Measurements from ENCODE around the gene AMHR2.
"Not testable (repeated sequence)": the region's sequence is repeated elsewhere in the genome, so short reads cannot be mapped to it uniquely, and the experiment has no call there.

The AMHR2 gene

DNA sequence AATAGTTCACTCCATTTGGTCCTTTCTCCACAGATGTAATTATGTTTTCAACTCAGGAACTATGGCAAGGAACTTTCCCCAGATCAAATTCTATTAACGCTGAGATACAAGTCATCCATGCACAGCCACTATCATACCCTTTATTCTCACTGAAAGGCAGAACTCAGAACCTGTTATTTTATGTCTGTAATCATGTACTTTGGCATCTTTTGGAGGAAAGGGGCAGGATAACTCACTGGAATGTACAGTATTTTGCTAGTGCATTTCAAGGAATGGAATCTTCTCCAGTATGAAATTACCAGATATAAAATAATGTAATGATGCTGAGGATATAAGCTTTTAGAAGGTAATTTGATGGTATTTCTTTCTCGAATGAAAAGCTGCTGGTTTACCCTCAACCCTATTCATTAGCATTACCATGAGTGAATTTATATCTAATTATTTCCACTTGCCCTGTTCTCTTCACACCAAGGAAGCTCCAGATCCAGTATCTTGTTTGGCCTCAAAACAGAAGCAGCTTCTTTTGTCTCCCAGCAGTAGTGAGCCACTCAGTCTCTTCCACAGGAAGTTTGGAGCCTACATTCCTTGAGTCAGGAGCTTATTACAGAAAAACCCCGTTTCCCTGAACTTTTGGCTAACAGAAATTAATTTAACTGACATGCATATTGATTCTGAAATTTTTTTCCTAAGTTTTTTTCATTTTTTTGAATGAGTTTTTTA, 10.0 kb upstream of the AMHR2 start:
- no peak overlapping the region for H3K4me3 ChIP-seq (ENCODE audit: low read depth, low read length)
- DNase-seq (ENCODE audit: low read depth), result no peak

DNA sequence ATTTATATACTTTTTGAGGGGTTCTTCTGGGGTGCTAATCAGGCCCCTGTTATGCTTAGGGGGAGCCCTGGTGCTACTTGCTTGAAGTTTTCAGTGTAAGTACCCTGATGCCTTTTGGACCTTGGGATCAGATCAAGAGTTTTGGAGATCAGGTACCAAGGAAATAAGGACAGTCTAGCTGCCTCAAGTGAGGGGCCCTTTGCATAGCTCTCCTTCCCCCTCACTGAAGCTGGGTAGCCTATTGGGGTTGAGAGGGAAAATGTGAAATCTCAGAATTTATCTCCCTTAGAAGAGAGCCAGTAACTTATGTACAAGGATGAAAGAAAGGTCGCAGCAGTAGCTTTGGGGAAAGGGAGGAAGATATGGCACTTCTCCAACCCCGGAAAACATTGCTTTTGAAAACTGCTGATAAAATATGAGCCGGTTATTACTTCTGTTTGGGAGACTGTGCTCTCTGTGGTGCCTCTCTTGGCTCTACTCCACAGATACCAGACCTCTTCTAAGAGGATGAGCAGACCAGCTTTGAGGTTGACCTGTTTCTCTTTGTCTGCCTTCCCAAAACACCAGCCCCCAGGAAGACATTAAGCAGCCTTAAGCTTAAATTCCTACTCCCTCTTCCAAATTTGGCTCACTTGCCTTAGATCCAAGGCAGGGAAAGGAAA, 8.8 kb upstream of the AMHR2 start:
- no peak overlapping the region for H3K4me3 ChIP-seq (ENCODE audit: low read depth, low read length)

DNA sequence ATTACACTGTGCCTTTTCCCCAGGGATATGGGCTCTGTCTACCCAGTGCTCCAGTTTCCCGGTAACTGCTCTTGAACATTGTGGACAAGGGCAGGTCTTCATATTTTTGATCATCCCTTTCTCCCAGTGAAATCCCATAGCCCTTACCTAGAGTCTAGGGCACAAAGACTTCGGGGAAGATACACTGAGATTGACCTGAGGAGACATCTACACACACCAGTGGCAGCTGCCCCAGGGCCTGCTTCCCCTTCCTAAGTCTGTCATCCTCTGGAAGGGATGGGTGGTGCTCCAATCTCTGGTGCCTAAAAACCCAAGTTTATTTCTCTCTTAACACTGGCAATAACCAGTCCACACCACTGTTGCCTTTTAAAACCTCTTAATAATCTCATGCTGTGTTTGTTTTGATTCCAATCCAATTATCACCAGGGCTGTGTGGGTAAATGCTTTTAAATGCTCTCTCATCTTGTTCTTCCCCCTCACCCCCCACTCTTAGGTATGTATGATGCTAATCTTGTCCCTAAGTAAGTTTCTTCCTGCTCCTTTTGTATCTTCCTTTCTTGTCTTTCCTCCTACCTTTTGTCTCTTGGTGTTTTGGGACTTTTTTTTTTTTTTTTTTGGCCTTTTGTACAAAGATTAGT, 7.8 kb upstream of the AMHR2 start:
- not testable (repeated sequence) for H3K4me3 ChIP-seq (ENCODE audit: low read depth, low read length); DNase-seq (ENCODE audit: low read depth)

More for the DNA sequence above, 8.8 kb upstream of the AMHR2 start:
- DNase-seq (ENCODE audit: low read depth), result no peak

DNA sequence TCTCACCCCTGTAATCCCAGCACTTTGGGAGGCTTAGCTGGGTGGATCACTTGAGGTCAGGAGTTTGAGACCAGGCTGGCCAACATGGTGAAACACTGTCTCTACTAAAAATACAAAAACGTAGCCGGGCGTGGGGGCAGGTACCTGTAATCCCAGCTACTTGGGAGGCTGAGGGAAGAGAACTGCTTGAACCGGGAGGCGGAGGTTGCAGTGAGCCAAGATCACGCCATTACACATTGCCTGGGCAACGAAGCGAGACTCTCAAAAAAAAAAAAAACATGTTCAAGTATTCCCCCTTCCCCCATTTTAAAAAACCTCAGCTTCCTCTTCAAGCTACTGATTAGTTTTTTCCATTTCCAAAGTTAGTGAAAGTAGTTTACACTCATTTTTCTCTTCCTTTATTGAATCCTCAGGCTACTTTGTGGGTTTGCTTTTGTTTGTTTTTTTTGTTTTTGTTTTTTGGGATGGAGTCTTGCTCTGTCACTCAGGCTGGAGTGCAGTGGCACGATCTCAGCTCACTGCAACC, 6.3 kb upstream of the AMHR2 start:
- not testable (repeated sequence) for H3K4me3 ChIP-seq (ENCODE audit: low read depth, low read length); DNase-seq (ENCODE audit: low read depth)

- DNase-seq (ENCODE audit: low read depth), result no peak
- H3K4me3 ChIP-seq (ENCODE audit: low read depth, low read length), result no peak overlapping the region
Observed at GRCh38 chr12:53418221-53418620, 5.4 kb upstream of the AMHR2 start.

GRCh38 chr12:53419756-53420155, 3.9 kb upstream of the AMHR2 start:
- no peak overlapping the region for H3K4me3 ChIP-seq (ENCODE audit: low read depth, low read length)
- no peak for DNase-seq (ENCODE audit: low read depth)

DNA sequence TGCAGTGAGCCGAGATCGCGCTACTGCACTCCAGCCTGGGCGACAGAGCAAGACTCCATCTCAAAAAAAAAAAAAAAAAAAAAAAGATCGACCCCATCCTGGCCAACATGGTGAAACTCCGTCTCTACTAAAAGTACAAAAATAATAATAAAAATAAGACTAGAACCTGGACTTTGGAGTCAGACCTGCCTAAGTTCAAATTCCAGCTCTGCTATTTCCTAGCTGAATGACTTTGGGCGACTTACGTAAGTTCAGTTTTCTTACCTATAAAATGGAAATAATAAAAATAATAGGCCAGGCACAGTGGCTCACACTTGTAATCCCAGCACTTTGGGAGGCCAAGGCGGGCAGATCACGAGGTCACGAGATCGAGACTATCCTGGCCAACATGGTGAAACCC, 1.4 kb upstream of the AMHR2 start:
- H3K4me3 ChIP-seq (ENCODE audit: low read depth, low read length); DNase-seq (ENCODE audit: low read depth): not testable (repeated sequence)

DNA sequence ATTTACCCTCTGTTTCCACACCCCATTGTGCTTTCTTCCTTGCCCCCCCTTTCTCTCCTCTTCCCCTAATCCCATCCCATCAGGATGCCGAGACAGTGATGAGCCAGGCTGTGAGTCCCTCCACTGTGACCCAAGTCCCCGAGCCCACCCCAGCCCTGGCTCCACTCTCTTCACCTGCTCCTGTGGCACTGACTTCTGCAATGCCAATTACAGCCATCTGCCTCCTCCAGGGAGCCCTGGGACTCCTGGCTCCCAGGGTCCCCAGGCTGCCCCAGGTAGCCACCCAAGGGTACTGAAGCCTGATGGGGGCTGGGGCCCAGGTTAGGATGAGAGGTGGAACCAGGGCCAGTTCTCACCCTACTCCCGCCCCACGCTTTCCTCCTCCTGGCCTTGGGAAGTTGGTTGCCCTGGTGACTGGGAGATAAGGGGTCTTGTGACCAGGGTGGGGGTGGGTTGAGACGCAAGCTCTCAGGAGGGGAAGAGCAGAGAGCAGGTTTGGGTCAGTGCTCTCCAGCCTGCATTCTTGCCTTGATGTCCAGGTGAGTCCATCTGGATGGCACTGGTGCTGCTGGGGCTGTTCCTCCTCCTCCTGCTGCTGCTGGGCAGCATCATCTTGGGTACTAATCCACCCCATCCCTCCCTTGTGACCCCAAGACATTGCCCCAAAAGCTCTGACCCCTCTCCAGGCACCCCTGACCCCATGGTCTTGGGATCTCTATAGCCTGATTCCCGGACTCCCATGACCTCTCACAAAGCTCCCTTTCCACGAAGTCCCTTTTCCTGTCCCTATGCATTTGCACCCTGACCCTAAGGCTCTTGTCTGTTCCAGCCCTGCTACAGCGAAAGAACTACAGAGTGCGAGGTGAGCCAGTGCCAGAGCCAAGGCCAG, 1.2 kb downstream of the AMHR2 start:
- no peak for DNase-seq (ENCODE audit: low read depth)
- H3K4me3 ChIP-seq (ENCODE audit: low read depth, low read length), result no peak overlapping the region

DNA sequence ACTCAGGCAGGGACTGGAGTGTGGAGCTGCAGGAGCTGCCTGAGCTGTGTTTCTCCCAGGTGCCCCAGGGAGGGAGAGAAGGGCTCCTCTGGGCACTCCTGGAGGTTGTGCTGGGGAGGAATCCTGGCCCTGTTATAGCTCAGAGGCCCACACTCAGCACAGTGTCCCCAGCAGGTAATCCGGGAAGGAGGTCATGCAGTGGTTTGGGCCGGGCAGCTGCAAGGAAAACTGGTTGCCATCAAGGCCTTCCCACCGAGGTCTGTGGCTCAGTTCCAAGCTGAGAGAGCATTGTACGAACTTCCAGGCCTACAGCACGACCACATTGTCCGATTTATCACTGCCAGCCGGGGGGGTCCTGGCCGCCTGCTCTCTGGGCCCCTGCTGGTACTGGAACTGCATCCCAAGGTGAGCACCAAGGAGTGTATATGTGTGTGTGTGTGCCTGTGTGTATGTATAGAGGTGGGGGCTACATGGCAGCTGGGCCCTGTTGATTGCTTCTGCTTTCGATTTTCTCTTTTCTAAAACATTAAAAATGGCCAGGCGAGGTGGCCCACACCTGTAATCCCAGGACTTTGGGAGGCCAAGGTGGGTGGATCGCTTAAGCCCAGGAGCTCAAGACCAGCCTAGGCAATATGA, 2.0 kb downstream of the AMHR2 start:
- no peak for DNase-seq (ENCODE audit: low read depth)
- H3K4me3 ChIP-seq (ENCODE audit: low read depth, low read length), result no peak overlapping the region

DNA sequence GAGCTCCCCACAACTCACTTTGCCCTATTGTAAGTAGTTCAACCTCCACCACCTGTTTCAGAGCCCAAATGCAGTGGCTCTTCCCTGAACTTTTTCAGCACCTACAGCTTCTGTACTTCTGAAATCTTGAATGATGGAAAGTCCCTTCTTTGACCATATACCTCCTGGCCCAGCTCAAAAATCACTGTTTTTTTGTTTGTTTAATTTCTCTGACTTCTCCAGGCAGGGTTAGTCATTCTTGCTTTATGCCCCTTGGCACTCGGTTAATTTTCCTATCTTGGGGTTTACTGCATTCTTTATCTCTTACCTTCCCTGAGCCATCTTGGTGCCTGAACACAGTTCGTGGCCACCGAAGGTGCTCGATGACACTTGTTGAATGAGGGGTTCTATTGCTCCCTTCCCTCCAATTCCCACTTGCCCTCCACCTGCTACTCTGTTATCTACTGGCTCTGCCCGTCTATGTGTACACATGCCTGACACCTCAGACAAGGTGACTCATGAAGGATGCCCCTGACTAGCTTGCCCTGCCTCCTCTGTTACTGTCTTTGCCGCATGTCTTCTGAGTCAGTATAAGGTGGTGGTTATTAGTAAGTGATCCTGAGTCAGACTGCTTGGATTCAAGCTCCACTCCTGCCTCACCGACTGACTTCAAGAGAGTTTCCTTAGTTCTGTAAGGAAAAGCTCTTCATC, 4.4 kb downstream of the AMHR2 start:
- no peak overlapping the region for H3K4me3 ChIP-seq (ENCODE audit: low read depth, low read length)
- peak; percentile 75 for DNase-seq (ENCODE audit: low read depth)

DNA sequence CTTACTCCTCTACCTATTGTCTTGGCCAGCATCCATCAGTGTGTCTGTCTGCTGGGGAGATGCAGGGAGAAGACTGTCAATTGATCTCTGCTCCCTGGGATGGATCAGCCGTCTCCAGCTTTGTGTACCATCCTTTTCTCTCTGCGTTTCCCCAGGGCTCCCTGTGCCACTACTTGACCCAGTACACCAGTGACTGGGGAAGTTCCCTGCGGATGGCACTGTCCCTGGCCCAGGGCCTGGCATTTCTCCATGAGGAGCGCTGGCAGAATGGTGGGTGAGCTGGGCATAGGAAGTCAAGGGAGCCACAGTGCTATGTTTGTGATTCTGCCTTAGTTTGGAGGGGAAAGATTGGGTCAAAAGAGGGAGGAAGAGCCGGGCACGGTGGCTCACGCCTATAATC, 5.1 kb downstream of the AMHR2 start:
- H3K4me3 ChIP-seq (ENCODE audit: low read depth, low read length), result no peak overlapping the region
- no peak for DNase-seq (ENCODE audit: low read depth)

- no peak overlapping the region for H3K4me3 ChIP-seq (ENCODE audit: low read depth, low read length)
- no peak for DNase-seq (ENCODE audit: low read depth)
Observed at GRCh38 chr12:53430116-53430515, 6.5 kb downstream of the AMHR2 start.

- peak; percentile 30 for DNase-seq (ENCODE audit: low read depth)
- H3K4me3 ChIP-seq (ENCODE audit: low read depth, low read length), result no peak overlapping the region
Observed at GRCh38 chr12:53431187-53431586, 7.5 kb downstream of the AMHR2 start.

GRCh38 chr12:53435326-53435725, 11.7 kb downstream of the AMHR2 start:
- DNase-seq (ENCODE audit: low read depth); H3K4me3 ChIP-seq (ENCODE audit: low read depth, low read length): not testable (repeated sequence)

- not testable (repeated sequence) for H3K4me3 ChIP-seq (ENCODE audit: low read depth, low read length); DNase-seq (ENCODE audit: low read depth)
Observed at GRCh38 chr12:53439582-53439981, 15.9 kb downstream of the AMHR2 start.

DNA sequence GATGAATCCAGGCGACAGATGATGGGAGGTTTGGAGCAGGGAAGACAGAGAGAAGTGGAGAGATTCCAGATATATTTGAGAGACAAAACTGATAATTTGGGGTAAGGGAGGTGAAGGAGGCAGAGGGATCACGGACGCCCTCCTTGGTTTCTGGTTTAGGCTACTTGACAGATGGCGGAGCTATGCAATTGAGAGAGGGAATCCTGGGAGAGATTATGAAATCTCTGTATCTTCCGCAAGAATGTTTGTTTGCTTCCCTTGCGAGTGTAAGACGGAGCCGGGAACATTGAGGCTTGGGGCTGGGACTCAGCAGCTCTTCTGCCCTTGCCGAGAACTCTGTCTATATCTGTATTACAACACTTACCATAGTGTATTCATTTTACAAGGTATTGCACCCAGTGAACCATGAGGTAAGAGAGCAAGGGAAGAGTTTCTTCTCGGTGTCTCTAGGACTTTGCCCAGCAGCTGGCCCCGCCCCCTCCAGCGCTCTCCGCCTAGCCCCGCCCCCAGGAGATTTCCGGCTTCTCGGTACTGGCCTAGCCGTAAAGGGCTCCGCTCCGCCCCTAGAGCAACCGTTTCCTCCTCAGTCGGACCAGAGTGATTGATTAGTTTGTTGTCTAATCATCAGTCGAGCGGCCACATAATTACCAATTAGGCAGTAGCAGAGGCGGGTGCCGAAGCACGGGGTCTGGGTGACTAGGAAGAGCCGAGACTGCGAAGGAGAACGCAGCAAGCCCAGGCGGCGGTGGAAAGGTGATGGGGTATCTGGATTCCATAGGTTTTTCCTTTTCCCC, 17.6 kb downstream of the AMHR2 start, which contains the start of gene PRR13:
Gene PRR13 (plus strand): TSS at position 695 of the 794 bp plus-strand sequence. CDS start 981 bp downstream, outside the sequence.
- peak within 1 kb of the TSS; percentile 56 for H3K4me3 ChIP-seq (ENCODE audit: low read depth, low read length)
- peak; percentile 98 for DNase-seq (ENCODE audit: low read depth)

DNA sequence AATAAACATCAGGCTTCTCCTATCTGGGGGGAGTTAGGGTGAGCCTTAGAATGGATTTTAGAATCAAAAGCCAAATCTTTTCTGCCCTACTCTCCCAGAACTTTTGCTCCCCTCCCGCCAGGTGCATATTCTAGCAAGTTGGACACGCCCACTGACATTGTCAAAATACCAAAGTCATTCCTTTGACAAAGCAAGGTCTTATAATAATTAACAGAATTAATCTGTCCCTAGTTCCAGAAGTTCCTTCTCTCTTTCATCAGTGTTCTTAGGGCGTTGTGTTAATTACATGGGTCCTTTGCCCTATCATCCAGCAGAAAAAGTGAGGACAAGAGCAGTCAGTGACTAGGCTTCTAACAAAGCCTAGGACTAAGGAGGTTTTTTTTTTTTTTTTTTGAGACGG, 20.3 kb downstream of the AMHR2 start:
- DNase-seq (ENCODE audit: low read depth), result no peak
- no peak overlapping the region for H3K4me3 ChIP-seq (ENCODE audit: low read depth, low read length)

Measured in skeletal muscle cell (primary cell).